Measurements from ENCODE around the gene CST3.
"Not testable (repeated sequence)": the region's sequence is repeated elsewhere in the genome, so short reads cannot be mapped to it uniquely, and the experiment has no call there.

CST3 gene, protein sequence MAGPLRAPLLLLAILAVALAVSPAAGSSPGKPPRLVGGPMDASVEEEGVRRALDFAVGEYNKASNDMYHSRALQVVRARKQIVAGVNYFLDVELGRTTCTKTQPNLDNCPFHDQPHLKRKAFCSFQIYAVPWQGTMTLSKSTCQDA

GRCh38 chr20:23637282-23638221 is at the start of gene CST3:
TSS of gene CST3 (minus strand) at chr20:23637955. CDS start at chr20:23637862, 93 bp downstream.
- peak; percentile 50 for DNase-seq (ENCODE audit: low read depth, low spot score)

GRCh38 chr20:23686046-23686750 is 48.4 kb upstream of the CST3 start:
- no peak for DNase-seq (ENCODE audit: low read depth, low spot score)

- DNase-seq (ENCODE audit: low read depth, low spot score): not testable (repeated sequence)
These were observed 47.8 kb upstream of the CST3 start for GRCh38 chr20:23685529-23685896.

GRCh38 chr20:23684261-23684660 is 46.5 kb upstream of the CST3 start:
- no peak for DNase-seq (ENCODE audit: low read depth, low spot score)

DNA sequence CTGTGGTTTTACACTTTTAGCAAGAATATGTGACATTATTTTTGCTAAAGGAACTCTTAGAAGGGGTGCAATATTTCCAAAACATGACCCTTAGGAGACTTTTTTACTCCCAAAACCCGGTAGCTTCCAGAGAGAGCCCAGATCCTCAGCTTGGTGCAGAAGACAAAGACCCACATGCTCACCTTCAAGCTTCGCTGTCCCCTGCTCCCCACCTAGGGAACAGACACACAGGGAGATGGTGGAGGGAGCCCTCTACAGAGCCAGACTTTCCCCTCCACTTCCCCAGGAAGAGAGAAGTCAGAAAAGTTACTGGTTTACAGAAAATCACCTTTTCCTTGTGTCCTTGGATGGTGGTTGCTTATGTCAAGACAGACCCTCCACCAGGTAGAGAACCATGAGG is 46.1 kb upstream of the CST3 start:
- DNase-seq (ENCODE audit: low read depth, low spot score): no peak

DNA sequence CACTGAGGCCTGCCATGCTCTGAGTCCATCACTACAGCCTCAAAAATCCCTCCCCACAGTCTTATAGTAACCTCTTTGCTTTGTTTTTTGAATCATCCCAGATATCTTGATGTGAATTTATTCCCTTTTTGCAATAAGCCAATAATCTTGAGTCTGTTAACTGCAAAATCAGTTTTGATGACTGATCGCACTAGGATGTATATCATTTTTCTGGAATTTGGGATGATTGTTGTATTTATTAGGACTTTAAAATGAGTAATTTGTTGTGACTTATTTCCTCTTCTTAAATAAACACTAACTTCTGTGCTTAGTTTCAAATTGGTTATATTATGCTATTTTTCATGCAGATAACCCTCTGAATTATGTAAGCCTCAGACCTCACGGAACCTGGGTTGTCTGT is 45.5 kb upstream of the CST3 start:
- no peak for DNase-seq (ENCODE audit: low read depth, low spot score)

GRCh38 chr20:23680146-23680545 is 42.4 kb upstream of the CST3 start:
- DNase-seq (ENCODE audit: low read depth, low spot score): no peak

- no peak for DNase-seq (ENCODE audit: low read depth, low spot score)
These were observed 41.7 kb upstream of the CST3 start for GRCh38 chr20:23679133-23680092.

GRCh38 chr20:23673209-23673608 is 35.5 kb upstream of the CST3 start:
- DNase-seq (ENCODE audit: low read depth, low spot score): no peak

DNA sequence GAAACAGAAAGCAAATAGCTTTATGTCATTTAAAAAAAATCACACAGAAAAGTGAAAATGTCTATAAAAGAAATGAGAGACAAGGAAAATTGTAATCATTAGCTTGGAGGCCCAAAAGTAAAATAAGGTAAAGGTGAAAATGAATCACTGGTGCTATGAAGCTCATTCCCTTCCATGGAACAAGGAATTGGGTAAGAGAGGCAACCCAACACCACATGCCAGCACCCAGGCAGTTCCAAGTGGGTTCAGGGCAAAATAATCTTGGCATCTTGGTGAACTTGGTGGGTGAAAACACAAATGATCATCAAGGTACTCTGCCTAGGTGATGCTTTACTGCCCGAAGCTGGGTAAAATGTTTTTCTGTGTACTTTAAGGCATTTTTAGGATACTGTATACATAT is 34.4 kb upstream of the CST3 start:
- no peak for DNase-seq (ENCODE audit: low read depth, low spot score)

DNA sequence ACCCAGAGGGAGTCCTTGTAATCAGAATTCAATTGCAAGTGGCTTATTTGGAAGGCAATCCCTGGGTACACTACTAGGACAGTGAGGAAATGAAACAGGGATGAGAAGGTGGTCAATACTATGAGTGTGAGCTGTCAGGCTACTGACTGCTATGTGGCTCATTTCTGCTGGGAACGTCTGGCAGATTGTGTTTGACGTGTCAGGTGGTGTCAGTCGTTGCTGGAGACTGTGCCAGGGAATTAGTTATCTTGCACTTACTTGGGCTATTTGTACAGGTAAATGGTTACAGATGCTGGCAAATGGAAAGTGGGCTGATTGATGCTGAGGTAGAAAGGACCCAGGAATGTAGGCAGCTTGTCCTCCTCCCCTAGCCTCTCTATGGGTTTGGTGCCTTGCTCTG is 33.7 kb upstream of the CST3 start:
- no peak for DNase-seq (ENCODE audit: low read depth, low spot score)

GRCh38 chr20:23670361-23670760 is 32.6 kb upstream of the CST3 start:
- DNase-seq (ENCODE audit: low read depth, low spot score): no peak

DNA sequence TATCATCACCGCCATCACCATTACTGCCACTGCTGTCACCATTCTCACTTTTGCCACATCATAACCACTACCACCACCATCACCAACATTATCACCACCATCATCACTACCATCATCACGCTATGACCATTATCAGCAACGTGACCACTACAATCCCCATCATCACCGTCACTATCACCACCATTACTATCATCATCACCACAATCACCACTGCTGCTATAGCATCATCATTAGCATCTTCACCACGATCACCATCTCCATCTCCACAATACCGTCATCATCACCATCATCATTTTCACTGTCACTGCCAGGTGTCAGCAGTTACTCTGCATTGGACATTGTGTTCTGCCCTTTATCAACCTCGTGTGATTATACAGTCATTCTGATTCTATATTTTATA is 32.1 kb upstream of the CST3 start:
- DNase-seq (ENCODE audit: low read depth, low spot score): no peak

DNA sequence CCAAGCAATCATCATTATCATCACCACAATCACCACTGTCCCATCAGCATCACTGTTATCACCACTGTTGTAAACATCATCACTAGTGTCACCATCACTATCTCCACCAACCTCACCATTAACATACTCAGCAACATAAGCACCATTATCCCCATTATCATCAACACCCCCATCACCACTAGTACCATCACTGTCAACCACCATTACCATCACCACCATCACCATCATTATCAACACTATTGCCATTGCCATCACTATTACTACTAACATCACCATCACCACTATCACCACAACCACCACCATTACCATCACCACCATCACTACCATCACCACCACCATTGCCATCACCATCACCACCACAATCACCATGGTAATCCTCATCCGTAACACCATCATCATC is 31.6 kb upstream of the CST3 start:
- no peak for DNase-seq (ENCODE audit: low read depth, low spot score)

DNA sequence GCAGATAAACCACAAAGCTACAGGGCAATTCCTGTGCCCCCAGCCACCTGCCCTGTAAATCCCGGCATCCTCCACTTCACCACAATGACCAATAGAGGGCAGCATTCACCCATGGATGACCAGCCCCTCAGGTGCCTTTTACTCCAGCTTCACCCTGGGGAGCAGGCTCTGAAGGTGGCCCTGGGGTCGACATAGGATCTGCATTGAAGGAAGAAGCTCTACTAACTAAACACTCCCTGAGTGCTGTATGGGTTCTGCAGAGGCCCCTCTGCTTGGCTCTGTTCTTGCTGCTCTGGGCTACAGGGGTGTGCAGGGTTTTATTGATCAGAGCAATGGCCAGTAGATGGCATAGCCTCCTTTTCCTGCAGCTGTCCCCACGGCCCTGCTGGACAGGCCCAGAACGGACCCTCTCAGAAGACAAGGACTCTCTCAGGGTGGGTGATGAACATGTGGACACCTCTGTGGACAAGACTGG is 30.8 kb upstream of the CST3 start:
- DNase-seq (ENCODE audit: low read depth, low spot score): no peak

GRCh38 chr20:23667666-23668065 is 29.9 kb upstream of the CST3 start:
- DNase-seq (ENCODE audit: low read depth, low spot score): no peak

GRCh38 chr20:23666698-23667097 is 28.9 kb upstream of the CST3 start:
- DNase-seq (ENCODE audit: low read depth, low spot score): no peak

DNA sequence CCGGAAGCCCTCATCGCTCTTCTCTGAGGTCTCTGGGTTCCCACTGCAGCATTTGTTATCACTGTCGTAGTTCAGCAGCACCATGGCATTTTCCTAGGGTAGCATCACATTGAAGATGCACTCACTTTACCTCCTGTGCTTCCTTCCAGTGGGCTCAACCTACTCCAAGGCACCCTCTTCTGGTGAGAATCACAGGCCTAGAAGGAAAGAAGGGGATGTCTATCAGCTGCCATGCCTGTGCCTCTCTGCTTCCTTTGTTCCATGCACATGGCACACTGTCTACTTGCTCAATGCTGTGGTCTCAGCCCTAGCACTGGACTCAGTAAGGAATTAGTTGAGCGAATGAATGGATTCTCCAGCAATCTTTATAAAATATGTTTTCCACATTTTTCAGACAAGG is 28.4 kb upstream of the CST3 start:
- DNase-seq (ENCODE audit: low read depth, low spot score): no peak

GRCh38 chr20:23664954-23665353 is 27.2 kb upstream of the CST3 start:
- no peak for DNase-seq (ENCODE audit: low read depth, low spot score)

DNA sequence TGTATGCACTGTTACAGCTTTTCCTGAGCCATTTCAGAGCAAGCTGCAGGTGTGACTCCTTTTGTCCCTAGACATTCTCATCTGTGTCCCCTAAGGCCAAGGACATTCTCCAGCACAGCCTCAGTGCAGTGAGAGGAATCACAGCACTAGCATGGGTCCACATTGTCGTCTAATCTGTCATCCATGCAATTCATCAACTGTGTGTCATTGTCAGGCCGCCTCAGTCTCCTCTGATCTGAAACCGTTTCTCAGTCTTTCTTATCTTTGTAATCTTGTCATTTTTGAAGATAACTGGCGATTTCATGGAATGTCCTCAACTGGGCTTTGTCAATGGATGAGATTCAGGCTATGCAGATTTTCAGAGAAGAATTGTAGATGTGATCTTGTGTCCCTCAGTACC is 26.3 kb upstream of the CST3 start:
- not testable (repeated sequence) for DNase-seq (ENCODE audit: low read depth, low spot score)

DNA sequence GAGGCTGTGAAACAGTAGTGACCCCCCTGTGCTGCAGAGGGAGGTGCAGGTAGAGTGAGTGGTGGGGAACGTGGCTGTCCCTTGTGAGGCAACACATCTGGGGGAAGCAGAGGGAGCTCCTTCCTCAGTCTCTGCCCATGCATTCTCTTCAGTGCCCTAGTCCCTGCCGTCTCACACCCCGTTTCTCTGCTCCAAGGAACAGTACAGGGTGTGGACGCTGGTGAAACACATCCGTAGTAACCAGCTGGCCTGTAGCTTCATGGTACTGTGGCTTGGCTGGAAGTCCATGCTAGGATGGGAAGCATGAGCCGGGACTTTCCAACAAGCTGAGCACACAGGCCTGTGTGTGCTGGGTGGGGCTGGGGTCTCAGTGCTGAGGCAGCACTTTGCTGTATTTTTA is 25.4 kb upstream of the CST3 start:
- no peak for DNase-seq (ENCODE audit: low read depth, low spot score)

Data from iPS DF 19.7 (cell line).